Hematopoietic multipotent progenitor cell treated with erythropoietin and hydrocortisone succinate and interleukin-3 and kit ligand, for 4 days (in vitro differentiated cells): Measurements from ENCODE around the gene MICAL1.

Experiments used
- DNase-seq: peaks from one replicate; pipeline ENCODE4 v3.0.0-alpha.2; 2015

The MICAL1 gene

DNA sequence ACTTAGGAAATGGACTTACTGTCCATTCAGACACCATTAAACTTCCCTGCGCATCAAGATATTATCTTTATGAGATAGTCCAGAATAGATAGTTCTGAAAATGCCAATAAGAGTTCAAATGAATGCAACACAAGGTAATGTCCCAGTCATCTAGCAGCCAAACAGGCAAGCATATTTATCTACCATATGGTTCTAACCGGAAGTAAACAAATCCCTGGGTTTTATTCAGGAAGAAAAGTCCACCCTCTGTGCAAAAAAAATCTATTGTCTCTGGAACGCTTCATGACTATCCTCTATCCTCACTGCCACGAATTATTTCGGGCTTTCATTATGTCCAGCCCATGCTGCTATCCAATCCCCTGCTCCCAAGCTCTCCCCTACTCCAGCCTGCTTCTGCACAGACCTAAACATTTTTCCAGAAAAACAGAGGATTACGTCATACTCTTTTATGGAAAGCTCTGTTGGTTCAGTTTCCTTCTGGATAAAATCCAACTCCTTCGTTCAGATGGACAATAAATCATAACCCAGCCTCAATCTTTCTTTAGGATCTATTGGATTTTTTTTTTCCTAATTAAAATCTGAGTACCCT, 26.6 kb downstream of the MICAL1 start:
- DNase-seq = no peak

DNA sequence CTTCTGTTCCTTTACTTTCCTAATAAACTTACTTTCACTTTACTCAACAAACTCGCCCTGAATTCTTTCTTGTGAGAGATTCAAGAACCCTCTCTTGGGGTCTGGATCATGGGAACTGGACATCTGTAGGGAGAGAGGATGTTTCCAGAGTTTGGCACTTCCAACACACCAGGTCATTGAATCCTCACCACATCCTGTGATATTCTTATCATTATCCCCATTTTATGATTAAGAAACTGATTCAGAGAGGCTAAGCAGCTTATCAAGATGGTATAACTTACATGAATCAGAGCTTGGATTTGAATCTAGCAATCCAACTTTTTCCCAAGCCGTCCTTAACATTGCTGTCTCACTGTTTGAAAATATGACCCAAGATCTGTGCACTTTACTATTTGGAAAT, 30.6 kb downstream of the MICAL1 start:
- DNase-seq = no peak

DNA sequence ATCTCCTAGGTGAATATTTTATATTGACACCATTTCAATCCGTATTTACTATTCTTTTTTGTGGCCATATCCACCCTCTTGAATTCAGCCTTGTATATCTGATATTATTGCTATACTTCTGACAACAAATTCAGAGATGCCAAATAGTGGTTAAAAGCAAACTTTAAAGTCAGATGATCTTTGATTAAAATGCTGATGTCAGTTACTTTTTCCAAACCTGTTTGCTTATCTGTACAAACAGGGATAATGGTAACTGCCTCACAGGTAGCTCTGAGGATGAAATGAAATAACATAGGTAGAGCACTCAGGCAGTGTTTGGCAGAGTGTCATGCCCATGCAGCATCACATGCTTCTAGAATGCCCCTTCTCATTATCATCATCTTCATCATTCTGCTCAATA, 34.4 kb downstream of the MICAL1 start:
- no peak for DNase-seq

DNA sequence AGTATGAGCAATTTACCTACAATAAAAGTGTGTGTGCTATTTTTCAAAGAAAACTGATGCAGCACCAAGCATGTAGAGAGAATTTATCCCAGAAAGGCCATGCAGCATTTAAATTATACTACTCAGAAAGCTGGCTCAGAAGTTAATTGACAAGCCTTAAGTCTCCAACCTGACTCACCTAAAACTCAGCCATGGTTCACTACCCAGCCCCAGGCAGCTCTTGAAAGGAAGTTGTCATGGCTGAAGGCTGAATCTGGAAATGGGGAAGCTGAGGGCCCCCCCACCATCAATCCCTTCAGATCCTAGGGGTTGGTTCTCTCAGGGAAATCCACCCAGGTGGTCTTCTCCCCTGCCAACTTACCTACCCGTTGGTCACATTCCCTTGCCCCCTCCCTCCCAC, 34.8 kb downstream of the MICAL1 start:
- no peak for DNase-seq

DNA sequence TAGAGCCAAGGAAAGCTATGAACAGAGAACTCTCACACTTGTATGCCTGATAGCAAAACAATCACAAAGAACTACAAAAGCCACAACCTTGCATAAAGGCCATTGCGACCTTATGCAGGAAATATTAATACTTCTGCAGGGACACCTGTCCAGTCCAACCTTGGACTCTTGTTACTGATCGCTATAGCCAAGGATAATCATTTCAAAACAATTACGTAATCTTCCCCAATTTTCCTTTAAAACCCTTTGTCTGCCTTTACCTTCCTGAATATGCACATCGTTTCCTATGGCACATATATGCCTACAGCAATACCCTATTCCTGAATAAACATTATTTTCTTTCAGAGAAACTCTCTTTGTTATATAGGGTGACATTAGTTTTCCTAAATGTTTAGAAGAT, 37.9 kb downstream of the MICAL1 start:
- DNase-seq = no peak

DNA sequence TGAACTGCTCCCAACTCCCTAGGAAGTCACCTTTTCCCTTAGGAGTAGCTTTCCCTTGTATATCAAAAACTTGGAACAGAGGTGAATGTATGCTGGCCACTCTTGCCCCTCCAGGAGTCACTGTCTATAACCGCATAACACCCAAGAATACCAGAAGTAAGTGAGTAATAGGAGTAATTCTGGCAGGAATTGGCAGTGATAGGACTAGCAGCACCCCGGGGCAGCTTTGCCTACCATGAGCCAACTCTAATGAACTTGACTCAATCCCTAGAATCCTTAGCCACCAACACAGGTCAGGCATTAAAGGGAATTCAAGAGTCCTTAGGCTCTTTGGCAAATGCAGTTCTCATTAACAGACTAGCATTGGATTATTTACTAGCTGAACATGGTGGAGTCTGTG, 44.5 kb downstream of the MICAL1 start:
- no peak for DNase-seq

DNA sequence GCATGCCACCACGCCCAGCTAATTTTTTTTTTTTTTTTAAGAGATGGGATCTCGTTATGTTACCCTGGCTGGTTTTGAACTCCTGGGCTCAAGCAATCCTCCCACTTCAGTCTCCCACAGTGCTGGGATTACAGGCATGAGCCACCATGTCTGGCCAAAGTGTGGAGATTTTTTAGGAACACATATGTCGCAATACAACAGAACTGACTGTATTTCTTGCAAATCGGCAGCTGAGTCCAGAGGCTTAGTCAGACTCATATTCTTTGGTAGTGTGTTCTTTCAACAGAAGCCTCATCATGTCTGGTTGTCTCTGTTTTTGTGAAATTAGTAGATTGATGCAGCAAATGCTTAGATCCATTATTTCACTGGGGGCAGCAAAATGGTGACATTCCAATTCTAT, 49.4 kb downstream of the MICAL1 start:
- DNase-seq = no peak

DNA sequence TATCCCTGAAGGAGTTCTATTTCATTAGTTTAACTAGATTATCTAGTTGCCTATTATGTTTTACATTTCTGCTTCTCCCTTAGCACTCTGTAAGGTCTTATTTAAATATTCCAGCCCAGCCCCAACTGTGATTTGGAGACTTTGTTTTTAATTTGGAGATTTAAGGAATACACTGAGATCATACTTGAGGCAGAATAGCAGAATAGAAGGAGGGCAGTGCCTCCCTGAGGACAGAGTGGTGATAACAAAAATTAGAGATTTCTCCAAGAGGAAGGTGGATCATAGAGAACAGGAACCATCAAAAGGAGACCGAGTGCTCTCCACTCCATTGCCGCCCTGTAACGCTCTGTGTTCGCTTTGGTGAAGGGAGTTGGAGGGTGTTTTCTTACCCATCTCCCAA, 58.6 kb downstream of the MICAL1 start:
- peak; percentile 60 for DNase-seq

DNA sequence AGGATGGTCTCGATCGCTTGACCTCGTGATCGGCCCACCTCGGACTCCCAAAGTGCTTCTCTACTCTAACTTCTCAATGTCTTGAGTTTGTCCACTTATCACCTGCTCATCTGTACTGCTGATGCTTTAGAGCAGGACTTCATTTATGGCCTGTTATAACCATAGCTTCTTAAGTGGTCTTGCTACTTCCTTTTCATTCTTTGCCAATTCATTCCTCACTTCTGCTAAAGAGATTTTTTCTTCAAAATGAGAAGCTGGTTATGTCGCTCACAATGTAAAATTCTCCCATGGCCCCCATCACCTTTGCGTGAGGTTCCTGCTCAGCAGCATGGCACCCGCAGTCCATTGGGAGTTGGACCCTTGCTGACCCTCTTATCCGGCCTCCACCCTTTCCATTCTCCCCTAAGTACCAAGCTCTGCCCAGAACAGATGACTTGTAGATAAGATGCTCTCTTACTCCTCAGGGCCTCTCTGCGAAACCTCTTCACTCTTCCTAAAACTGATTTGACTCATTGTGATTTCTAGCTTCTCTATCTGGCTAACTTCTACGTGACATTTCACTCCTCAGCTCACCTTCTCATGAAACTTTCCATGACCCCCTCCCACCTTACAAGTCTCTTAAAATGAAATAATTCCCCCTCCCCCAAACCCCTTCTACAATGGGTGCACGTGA, 59.4 kb downstream of the MICAL1 start:
- no peak for DNase-seq
